ENCODE results near the gene UGT1A1. TPM values are rescaled to one million over a fixed set of nuclear protein-coding genes. Genes with fewer than 3 reads are reported as not detected.
"Not testable (repeated sequence)": the region's sequence is repeated elsewhere in the genome, so short reads cannot be mapped to it uniquely, and the experiment has no call there.

The UGT1A1 gene
- total RNA-seq, 2 experiments from 2014 or later: not detected

DNA sequence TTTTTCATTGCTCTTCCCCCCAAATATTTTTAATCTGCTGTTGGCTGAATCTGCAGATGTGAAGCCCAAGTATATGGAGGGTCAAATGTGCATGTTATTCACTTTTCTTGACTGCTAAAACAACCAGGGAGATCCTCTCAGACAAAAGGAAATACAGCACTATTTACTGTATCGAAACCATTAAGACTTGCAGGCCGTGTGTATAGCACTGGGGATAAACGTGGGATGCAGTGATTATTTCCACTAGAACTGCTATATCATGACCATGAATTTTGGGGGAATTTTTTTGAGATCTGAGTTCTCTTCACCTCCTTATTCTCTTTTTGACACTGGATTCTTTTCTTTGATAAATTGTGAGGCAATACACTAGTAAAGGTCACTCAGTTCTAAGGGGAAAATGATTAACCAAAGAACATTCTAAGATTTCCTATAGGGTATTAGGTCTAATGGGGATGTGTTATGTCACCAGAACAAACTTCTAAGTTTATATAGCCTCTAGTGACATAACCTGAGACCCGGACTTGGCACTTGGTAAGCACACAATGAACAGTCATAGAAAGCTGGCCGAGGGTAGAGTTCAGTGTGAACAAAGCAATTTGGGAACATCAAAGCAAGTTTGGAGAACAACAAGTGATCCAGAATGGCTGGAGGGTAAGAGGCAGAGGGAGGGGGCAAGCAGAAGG lies 14.9 kb upstream of the UGT1A1 start:
- intact Hi-C loops (cut with micrococcal nuclease): no loop called here

DNA sequence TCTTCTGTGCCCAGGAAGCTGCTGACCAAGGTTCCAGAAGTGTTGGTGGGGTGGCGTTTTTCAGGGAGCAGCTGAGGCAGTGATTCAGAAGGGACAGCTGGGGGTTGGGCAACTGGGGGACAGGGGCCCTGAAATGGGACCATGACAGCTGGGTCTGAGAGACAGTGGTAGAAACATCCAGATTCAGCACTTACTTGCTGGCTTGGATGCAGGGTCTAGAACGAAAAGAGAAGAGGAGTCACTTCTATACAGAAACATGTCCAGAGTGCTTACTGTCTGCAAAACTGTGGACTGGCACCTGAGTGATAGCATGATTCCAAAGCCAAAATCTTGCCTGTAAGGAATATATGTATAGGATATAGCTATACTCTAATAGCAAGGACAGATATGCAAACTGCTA lies 14.2 kb upstream of the UGT1A1 start:
- H3K27ac Mint-ChIP-seq; H3K27me3 Mint-ChIP-seq; CTCF ChIA-PET; H3K36me3 Mint-ChIP-seq; H3K9me3 Mint-ChIP-seq; intact Hi-C loops (cut with micrococcal nuclease); H3K4me1 Mint-ChIP-seq (ENCODE audit: low read depth); H3K4me3 Mint-ChIP-seq; DNase-seq; POLR2A ChIA-PET: not testable (repeated sequence)

More for the DNA sequence above, 14.9 kb upstream of the UGT1A1 start:
- H3K27ac Mint-ChIP-seq: no peak overlapping the region
- no peaks in the 10 kb centered on the region for H3K36me3 Mint-ChIP-seq
- ChIA-PET CTCF (no interaction called here), POLR2A (no interaction called here)
- DNase-seq: no peak
- no peak overlapping the region for H3K4me3 Mint-ChIP-seq
- peaks cover 5% of the 10 kb centered on the region for H3K27me3 Mint-ChIP-seq
- H3K9me3 Mint-ChIP-seq: no peaks in the 10 kb centered on the region
- H3K4me1 Mint-ChIP-seq (ENCODE audit: low read depth): no peaks in the 10 kb centered on the region

DNA sequence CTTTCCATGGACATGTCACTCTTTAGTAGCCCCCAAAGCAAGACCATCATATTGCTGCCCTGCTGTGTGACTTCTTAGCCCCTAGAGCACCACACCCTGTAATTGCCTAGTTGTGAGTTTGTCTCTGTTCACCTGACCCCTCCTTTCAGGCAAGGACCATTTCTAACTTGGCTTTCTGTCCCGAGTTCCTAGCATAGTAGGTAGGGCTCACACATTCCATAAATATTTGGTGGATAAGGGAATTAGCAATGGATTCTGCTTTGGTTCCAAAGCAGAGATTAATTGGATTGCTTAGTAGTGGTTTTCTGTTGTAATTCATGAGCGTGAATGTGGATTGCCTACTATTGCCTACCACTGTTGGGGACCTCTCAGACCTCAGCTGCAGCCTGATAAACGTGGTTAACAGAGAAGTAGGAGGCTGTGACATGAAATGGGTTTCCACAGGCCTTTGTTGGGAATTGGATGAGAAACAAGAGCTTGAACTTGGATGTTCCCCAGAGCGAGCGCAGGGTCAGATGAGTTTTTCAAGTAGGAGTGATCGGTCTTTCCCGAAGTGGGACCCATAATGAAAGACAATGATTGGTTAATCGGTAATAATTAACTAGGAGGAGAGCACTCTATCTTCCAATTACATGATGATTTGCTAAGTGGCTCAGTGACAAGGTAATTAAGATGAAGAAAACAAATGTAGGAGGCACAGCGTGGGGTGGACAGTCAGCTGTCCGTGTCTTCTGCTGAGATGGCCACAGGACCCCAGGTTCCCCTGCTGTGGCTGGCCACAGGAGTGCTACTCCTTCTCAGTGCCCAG lies 13.4 kb upstream of the UGT1A1 start:
- Mint-ChIP-seq H3K9me3 (peaks cover 2% of the 10 kb centered on the region), H3K36me3 (no peaks in the 10 kb centered on the region), H3K27me3 (peaks cover 5% of the 10 kb centered on the region), H3K4me3 (no peak overlapping the region), H3K4me1 (ENCODE audit: low read depth) (no peaks in the 10 kb centered on the region), H3K27ac (no peak overlapping the region)
- CTCF ChIA-PET: interaction anchor here (0.6 kb wide), 1 partner anchor 204 kb away, joined by 4 read pairs; no protein-coding TSS in a partner anchor
- no peak for DNase-seq
- POLR2A ChIA-PET: no interaction called here
- intact Hi-C loops (cut with micrococcal nuclease): no loop called here

DNA sequence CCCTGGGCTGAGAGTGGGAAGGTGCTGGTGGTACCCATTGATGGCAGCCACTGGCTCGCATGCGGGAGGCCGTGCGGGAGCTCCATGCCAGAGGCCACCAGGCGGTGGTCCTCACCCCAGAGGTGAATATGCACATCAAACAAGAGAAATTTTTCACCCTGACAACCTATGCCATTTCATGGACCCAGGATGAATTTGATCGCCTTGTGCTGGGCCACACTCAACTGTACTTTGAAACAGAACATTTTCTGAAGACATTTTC lies 12.9 kb upstream of the UGT1A1 start:
- CTCF ChIA-PET: interaction anchor here (0.6 kb wide), 1 partner anchor 204 kb away, joined by 4 read pairs; no protein-coding TSS in a partner anchor
- H3K4me1 Mint-ChIP-seq (ENCODE audit: low read depth): no peaks in the 10 kb centered on the region
- POLR2A ChIA-PET: no interaction called here

DNA sequence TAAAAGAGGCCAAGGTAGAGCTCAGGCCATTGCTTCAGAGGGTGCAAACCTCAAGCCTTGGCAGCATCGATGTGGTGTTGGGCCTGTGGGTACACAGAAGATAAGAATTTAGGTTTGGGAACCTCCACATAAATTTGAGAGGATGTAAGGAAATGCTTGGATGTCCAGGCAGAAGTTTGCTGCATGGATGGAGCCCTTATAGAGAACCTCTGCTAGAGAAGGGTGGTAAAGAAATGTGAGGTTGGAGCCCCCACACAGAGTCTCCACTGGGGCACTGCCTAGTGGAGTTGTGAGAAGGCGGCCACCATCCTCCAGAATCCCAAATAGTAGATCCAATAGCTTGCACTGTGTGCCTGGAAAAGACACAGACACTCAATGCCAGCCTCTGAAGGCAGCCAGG lies 9.4 kb upstream of the UGT1A1 start:
- DNase-seq; H3K27ac Mint-ChIP-seq; H3K4me1 Mint-ChIP-seq (ENCODE audit: low read depth); H3K36me3 Mint-ChIP-seq; intact Hi-C loops (cut with micrococcal nuclease); POLR2A ChIA-PET; CTCF ChIA-PET; H3K27me3 Mint-ChIP-seq; H3K9me3 Mint-ChIP-seq; H3K4me3 Mint-ChIP-seq: not testable (repeated sequence)

More for the DNA sequence above, 12.9 kb upstream of the UGT1A1 start:
- Mint-ChIP-seq H3K36me3 (no peaks in the 10 kb centered on the region), H3K9me3 (peaks cover 2% of the 10 kb centered on the region), H3K4me3 (no peak overlapping the region), H3K27ac (no peak overlapping the region), H3K27me3 (peaks cover 5% of the 10 kb centered on the region)
- intact Hi-C loops (cut with micrococcal nuclease): no loop called here
- no peak for DNase-seq

DNA sequence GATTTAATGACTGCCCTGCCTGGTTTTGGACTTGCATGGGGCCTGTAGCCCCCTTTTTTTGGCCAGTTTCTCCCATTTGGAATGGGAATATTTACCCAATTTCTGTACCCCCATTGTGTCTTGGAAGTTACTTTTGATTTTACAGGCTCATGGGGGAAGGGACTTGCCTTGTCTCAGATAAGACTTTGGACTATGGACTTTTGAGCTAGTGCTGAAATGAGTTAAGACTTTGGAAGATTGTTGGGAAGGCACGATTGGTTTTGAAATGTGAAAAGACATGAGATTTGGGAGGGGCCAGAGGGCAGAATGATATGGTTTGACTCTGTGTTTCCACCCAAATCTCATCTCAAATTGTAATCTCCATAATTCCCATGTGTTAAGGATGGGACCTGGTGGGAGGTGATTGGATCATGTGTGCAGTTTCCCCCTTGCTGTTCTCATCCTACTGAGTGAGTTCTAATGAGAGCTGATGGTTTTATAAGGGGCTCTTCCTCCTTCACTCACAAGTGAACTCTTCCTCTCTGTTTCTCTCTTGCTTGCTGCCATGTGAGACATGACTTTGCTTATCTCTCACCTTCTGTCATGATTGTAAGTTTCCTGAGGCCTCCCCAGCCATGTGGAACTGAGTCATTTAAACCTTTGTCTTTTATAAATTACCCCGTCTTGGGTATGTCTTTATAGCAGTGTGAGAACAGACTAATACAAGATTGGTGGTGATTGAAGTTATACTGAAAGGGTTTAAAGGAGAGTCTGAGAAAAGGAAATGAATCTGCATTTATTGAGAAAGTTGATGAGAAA lies 8.7 kb upstream of the UGT1A1 start:
- H3K9me3 Mint-ChIP-seq; intact Hi-C loops (cut with micrococcal nuclease); H3K4me1 Mint-ChIP-seq (ENCODE audit: low read depth); H3K4me3 Mint-ChIP-seq; H3K27me3 Mint-ChIP-seq; DNase-seq; H3K36me3 Mint-ChIP-seq; POLR2A ChIA-PET; H3K27ac Mint-ChIP-seq; CTCF ChIA-PET: not testable (repeated sequence)

DNA sequence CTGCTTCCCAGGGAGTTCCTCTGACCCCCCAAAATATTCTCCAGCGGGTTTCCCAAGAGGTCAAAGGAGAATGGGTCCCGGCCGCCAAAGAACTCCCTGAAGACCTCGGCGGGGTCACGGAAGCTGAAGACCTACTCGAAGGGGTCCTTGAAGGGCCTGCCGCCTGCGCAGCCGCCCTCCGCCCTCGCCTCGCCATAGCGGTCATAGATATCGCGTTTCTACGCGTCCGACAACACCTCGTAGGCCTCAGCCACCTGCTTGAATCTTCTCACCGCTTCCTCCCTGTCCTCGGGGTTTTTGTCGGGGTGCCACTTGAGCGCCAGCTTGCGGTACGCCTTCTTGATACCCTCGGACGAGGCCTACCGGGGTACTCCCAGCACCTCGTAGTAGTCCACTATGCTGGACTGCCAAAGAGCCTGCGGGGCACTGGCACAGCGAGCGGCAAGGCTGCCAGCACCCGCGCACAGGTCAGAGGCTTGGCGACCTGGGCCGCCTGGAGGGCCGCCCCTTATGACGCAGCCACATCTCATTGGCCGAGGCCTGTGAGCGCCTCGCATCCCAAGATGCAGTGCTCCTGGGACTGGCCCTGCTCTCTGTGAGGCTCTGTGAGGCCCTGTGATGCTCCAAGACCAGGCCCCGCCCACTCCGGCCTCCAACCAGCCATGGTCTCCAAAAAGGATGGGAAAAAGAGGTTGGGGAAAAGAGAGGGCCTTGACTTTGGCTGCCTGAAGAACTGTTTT lies 5.0 kb upstream of the UGT1A1 start:
- no peaks in the 10 kb centered on the region for H3K4me1 Mint-ChIP-seq (ENCODE audit: low read depth)
- DNase-seq: no peak
- intact Hi-C loops (cut with micrococcal nuclease): no loop called here
- no peaks in the 10 kb centered on the region for H3K27me3 Mint-ChIP-seq
- ChIA-PET POLR2A (no interaction called here), CTCF (no interaction called here)
- peaks cover 2% of the 10 kb centered on the region for H3K9me3 Mint-ChIP-seq
- no peaks in the 10 kb centered on the region for H3K36me3 Mint-ChIP-seq
- H3K4me3 Mint-ChIP-seq: no peak overlapping the region
- no peak overlapping the region for H3K27ac Mint-ChIP-seq

DNA sequence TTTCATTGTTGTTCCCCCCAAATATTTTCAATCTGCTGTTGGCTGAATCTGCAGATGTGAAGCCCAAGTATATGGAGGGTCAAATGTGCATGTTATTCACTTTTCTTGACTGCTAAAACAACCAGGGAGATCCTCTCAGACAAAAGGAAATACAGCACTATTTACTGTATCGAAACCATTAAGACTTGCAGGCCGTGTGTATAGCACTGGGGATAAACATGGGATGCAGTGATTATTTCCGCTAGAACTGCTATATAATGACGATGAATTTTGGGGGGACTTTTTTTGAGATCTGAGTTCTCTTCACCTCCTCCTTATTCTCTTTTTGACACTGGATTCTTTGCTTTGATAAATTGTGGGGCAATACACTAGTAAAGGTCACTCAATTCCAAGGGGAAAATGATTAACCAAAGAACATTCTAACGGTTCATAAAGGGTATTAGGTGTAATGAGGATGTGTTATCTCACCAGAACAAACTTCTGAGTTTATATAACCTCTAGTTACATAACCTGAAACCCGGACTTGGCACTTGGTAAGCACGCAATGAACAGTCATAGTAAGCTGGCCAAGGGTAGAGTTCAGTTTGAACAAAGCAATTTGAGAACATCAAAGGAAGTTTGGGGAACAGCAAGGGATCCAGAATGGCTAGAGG lies 3.5 kb upstream of the UGT1A1 start:
- H3K4me1 Mint-ChIP-seq (ENCODE audit: low read depth): no peaks in the 10 kb centered on the region
- ChIA-PET CTCF (no interaction called here), POLR2A (no interaction called here)
- H3K27ac Mint-ChIP-seq: no peak overlapping the region
- peaks cover 1% of the 10 kb centered on the region for H3K9me3 Mint-ChIP-seq
- no peaks in the 10 kb centered on the region for H3K36me3 Mint-ChIP-seq
- no peaks in the 10 kb centered on the region for H3K27me3 Mint-ChIP-seq
- H3K4me3 Mint-ChIP-seq: no peak overlapping the region
- intact Hi-C loops (cut with micrococcal nuclease): no loop called here
- DNase-seq: no peak

DNA sequence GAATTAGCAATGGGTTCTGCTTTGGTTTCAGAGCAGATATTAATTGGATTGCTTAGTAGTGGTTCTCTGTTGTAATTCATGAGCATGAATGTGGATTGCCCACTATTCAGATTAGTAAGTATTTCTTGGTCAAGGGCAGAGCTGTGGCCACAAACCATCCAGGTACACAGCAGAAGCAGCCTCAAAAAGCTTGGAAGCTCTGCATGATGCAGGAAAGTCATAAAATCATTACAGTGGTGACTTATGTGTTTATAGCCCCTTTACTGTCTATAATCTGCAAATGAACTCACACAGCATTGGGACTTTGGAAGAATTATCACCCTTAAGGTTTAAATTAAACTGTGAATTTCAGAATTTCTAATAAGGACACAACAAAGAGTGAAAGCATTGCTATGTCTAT lies 1.9 kb upstream of the UGT1A1 start:
- Mint-ChIP-seq H3K36me3 (no peaks in the 10 kb centered on the region), H3K27ac (no peak overlapping the region), H3K9me3 (no peaks in the 10 kb centered on the region), H3K4me1 (ENCODE audit: low read depth) (no peaks in the 10 kb centered on the region), H3K4me3 (no peak overlapping the region), H3K27me3 (peaks cover 2% of the 10 kb centered on the region)
- no peak for DNase-seq
- CTCF ChIA-PET: no interaction called here
- intact Hi-C loops (cut with micrococcal nuclease): no loop called here
- POLR2A ChIA-PET: no interaction called here

DNA sequence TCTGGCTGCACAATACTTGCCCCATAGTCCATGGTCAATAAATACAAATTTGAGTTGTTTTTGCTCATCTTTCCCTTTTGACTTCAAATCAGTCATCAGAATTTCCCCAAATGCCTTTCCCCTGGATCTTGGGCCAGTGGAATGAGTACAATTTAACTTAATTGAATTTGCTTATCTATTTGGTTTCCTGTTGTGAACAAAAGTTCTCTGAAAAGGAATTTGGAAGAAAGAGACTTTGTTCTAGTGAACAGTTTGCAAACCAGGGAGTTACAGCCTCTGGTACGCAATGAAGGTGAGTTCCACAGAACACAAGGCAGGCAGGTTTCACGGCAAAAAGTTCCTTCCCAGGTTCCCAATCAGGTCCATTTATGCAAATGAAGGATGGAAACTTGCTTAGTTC lies 1.2 kb upstream of the UGT1A1 start:
- Mint-ChIP-seq H3K36me3 (no peaks in the 10 kb centered on the region), H3K27ac (no peak overlapping the region), H3K4me1 (ENCODE audit: low read depth) (no peaks in the 10 kb centered on the region), H3K4me3 (no peak overlapping the region), H3K27me3 (peaks cover 6% of the 10 kb centered on the region), H3K9me3 (no peaks in the 10 kb centered on the region)
- ChIA-PET POLR2A (no interaction called here), CTCF (no interaction called here)
- intact Hi-C loops (cut with micrococcal nuclease): no loop called here
- no peak for DNase-seq

DNA sequence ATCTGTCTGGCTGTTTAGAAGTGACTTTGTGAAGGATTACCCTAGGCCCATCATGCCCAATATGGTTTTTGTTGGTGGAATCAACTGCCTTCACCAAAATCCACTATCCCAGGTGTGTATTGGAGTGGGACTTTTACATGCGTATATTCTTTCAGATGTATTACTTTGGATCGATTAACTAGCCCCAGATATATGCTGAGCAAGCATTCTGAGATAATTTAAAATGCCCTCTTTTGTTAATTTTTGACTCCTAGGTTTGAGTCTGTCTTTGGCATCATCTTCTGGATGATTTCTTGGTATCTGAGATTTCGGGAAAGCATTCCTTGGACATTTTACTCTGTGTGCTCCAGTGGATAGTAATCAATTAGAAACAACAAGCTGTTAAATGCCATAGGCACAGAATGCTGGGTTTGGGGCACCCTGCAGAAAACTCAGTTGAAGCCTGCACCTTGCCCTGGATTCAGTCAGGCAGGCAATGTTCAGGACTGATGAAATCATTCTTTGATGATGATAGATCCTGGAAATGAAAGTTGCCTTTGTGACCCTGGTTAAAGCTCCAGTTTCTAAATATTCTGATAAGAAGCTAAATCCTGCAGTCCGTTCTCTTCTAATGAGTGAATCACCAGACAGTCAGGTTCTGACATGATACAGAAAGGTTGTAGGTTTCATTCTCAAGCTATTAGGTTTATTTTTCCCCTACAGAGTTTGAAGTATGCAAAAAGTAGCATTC lies 1.1 kb downstream of the UGT1A1 start:
- H3K9me3 Mint-ChIP-seq: no peaks in the 10 kb centered on the region
- peaks cover 16% of the 10 kb centered on the region for H3K27me3 Mint-ChIP-seq
- no peaks in the 10 kb centered on the region for H3K36me3 Mint-ChIP-seq
- intact Hi-C loops (cut with micrococcal nuclease): no loop called here
- no peak for DNase-seq
- POLR2A ChIA-PET: no interaction called here
- no peak overlapping the region for H3K27ac Mint-ChIP-seq
- H3K4me3 Mint-ChIP-seq: no peak overlapping the region
- H3K4me1 Mint-ChIP-seq (ENCODE audit: low read depth): no peaks in the 10 kb centered on the region
- CTCF ChIA-PET: no interaction called here

All from activated CD4-positive, alpha-beta memory T cell treated with anti-CD3 and anti-CD28 coated beads for 36 hours (primary cell).